NB4 (cell line): ENCODE results near the gene ZNF791.

Source experiments
- DNase-seq: peaks from one replicate; pipeline ENCODE4 v3.0.0; 2010; ENCODE audit warnings: low read depth
- H3K4me3 ChIP-seq: one replicate; pipeline ENCODE4 v1.5.1; 2011; ENCODE audit warnings: mild to moderate bottlenecking, low read depth, low read length, moderate library complexity
- MYC ChIP-seq: IDR thresholded peaks from 2 replicates; pipeline ENCODE4 v1.6.1; 2011; ENCODE audit warnings: low read depth, low read length
- POLR2A ChIP-seq: IDR thresholded peaks from 2 replicates; pipeline ENCODE4 v1.6.1; 2011; ENCODE audit warnings: mild to moderate bottlenecking; ENCODE audit not compliant: insufficient read length; ENCODE audit errors: extremely low read depth
- TF ChIP-seq, protein P1 (sequence below): IDR thresholded peaks from 2 replicates; pipeline ENCODE4 v1.6.1; 2011; ENCODE audit warnings: low read depth, low read length
- TF ChIP-seq, protein P2 (sequence below): IDR thresholded peaks from one replicate; pipeline ENCODE4 v1.5.1; 2012; ENCODE audit warnings: low read depth, low read length

ZNF791 gene

DNA sequence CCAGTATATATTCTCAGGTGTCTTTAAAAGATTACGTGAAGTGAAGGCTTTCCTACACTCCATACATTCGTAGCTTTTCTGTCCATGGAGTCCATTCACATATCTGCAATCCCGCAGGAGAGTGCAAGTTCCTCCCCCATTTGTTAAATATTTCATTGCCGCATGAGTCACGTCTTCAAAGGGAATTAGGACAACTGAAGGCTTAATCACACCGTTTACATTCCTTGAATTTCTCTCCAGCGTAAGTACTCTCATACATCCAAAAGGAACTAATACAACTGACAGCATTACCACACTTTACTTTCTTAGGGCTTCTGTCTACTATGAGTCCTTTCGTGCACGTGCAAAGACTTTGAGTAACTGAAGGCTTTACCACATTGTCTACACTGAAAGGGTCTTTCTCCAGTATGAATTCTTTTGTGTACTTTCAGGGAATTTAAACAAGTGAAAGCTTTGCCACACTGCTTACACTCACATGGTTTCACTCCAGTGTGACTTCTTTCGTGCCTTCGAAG lies 30.5 kb upstream of the ZNF791 start:
- H3K4me3 ChIP-seq, result no peak overlapping the region
- DNase-seq, result no peak
- TF ChIP-seq POLR2A (no peak), MYC (no peak)
- TF ChIP-seq, protein P1, sequence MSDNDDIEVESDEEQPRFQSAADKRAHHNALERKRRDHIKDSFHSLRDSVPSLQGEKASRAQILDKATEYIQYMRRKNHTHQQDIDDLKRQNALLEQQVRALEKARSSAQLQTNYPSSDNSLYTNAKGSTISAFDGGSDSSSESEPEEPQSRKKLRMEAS, result no peak
- TF ChIP-seq, protein P2, sequence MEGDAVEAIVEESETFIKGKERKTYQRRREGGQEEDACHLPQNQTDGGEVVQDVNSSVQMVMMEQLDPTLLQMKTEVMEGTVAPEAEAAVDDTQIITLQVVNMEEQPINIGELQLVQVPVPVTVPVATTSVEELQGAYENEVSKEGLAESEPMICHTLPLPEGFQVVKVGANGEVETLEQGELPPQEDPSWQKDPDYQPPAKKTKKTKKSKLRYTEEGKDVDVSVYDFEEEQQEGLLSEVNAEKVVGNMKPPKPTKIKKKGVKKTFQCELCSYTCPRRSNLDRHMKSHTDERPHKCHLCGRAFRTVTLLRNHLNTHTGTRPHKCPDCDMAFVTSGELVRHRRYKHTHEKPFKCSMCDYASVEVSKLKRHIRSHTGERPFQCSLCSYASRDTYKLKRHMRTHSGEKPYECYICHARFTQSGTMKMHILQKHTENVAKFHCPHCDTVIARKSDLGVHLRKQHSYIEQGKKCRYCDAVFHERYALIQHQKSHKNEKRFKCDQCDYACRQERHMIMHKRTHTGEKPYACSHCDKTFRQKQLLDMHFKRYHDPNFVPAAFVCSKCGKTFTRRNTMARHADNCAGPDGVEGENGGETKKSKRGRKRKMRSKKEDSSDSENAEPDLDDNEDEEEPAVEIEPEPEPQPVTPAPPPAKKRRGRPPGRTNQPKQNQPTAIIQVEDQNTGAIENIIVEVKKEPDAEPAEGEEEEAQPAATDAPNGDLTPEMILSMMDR, result no peak

DNA sequence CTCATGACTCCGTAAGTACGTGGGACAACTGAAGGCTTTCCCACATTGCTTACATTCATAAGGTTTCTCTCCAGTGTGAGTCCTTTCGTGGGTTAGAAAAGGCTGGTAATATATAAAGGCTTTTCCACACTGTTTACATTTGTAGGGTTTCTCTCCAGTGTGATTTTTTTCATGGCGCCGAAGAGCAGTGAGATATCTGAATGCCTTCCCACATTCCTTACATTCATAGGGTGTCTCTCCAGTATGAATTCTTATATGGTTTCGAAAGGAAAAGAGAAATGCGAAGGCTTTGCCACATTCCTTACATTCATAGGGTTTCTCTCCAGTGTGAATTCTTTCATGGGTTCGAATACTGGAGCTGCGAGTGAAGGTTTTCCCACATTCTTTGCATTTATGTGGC lies 29.6 kb upstream of the ZNF791 start:
- TF ChIP-seq POLR2A (no peak), MYC (no peak)
- TF ChIP-seq, protein P1, result no peak
- TF ChIP-seq, protein P2, result no peak
- DNase-seq, result no peak
- no peak overlapping the region for H3K4me3 ChIP-seq

- H3K4me3 ChIP-seq, result no peak overlapping the region
- TF ChIP-seq, protein P1, result no peak
- TF ChIP-seq POLR2A, result no peak
- no peak for TF ChIP-seq MYC
- TF ChIP-seq, protein P2, result no peak
- DNase-seq, result no peak
These were observed 14.2 kb upstream of the ZNF791 start for GRCh38 chr19:12596485-12596884.

GRCh38 chr19:12596927-12597548 lies 13.7 kb upstream of the ZNF791 start:
- TF ChIP-seq, protein P2, result no peak
- no peak for DNase-seq
- H3K4me3 ChIP-seq, result no peak overlapping the region

DNA sequence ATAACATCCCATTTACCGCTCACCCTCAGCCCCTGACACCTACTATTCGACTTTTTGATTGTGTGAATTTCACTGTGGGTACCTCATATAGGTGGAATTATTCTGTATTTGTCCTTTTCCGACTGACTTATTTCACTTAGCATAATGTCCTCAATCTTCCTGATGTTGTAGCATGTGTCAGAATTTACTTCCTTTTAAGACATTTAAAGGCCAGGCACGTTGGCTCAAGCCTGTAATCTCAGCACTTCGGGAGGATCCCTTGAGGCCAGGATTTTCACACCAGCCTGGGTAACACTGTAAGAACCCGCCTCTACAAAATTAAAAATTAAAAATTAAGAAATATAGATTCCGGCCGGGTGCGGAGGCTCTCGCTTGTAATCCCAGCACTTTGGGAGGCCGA lies 13.1 kb upstream of the ZNF791 start:
- TF ChIP-seq, protein P1, result no peak
- TF ChIP-seq POLR2A (no peak), MYC (no peak)
- TF ChIP-seq, protein P2, result no peak
- no peak overlapping the region for H3K4me3 ChIP-seq
- no peak for DNase-seq

DNA sequence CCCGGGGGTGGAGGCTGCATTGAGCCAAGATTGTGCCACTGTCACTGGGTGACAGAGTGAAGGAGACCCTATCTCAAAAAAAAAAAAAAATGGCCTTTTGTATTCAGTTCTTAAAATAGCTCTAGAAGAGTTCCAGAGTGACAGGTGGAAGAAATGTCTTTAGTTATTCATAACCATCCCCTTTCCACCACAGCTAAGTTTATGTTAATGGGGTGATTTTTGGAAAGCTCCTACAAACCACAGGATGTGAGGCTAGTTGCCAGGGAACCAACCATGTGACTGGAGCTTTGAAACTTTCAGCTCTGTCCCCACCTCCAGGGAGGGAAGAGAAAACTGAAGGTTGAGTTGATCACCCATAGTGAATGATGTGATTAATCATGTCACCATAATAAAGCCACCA lies 7.0 kb upstream of the ZNF791 start:
- no peak overlapping the region for H3K4me3 ChIP-seq
- no peak for DNase-seq
- TF ChIP-seq POLR2A (no peak), MYC (no peak)
- TF ChIP-seq, protein P2, result no peak
- TF ChIP-seq, protein P1, result no peak
